HG02798 (cell line): ENCODE results near the gene IWS1.
"Not testable (repeated sequence)": the region's sequence is repeated elsewhere in the genome, so short reads cannot be mapped to it uniquely, and the experiment has no call there.

ENCODE experiments used
- ATAC-seq: cut with Tn5 transposase; IDR thresholded peaks from one replicate; pipeline ENCODE4 v1.9.1; 2021; ENCODE audit warnings: mild to moderate bottlenecking; ENCODE audit not compliant: unreplicated experiment, poor library complexity

IWS1 gene

GRCh38 chr2:127561371-127561770, 35.1 kb upstream of the IWS1 start:
- ATAC-seq = no peak

- no peak for ATAC-seq
Measured at GRCh38 chr2:127560931-127561280, 34.6 kb upstream of the IWS1 start.

GRCh38 chr2:127560201-127560930, 34.1 kb upstream of the IWS1 start:
- ATAC-seq = no peak

- no peak for ATAC-seq
Measured at GRCh38 chr2:127559454-127559853, 33.2 kb upstream of the IWS1 start.

GRCh38 chr2:127558911-127559310, 32.6 kb upstream of the IWS1 start:
- no peak for ATAC-seq

GRCh38 chr2:127552846-127553245, 26.6 kb upstream of the IWS1 start:
- ATAC-seq = no peak

- ATAC-seq = no peak
Measured at GRCh38 chr2:127552336-127552735, 26.0 kb upstream of the IWS1 start.

GRCh38 chr2:127551221-127551930, 25.1 kb upstream of the IWS1 start:
- ATAC-seq = no peak

GRCh38 chr2:127546797-127547196, 20.5 kb upstream of the IWS1 start:
- ATAC-seq = no peak

- no peak for ATAC-seq
Measured at GRCh38 chr2:127545796-127546195, 19.5 kb upstream of the IWS1 start.

GRCh38 chr2:127545189-127545588, 18.9 kb upstream of the IWS1 start:
- ATAC-seq = no peak

- not testable (repeated sequence) for ATAC-seq
Measured at GRCh38 chr2:127543013-127543501, 16.8 kb upstream of the IWS1 start.

- ATAC-seq = no peak
Measured at GRCh38 chr2:127542231-127542630, 15.9 kb upstream of the IWS1 start.

GRCh38 chr2:127541809-127542208, 15.5 kb upstream of the IWS1 start:
- ATAC-seq = no peak

GRCh38 chr2:127537644-127538043, 11.4 kb upstream of the IWS1 start:
- ATAC-seq = no peak

GRCh38 chr2:127536707-127537541, 10.6 kb upstream of the IWS1 start:
- no peak for ATAC-seq

GRCh38 chr2:127535918-127536317, 9.6 kb upstream of the IWS1 start:
- no peak for ATAC-seq

- ATAC-seq = no peak
Measured at GRCh38 chr2:127535422-127535901, 9.2 kb upstream of the IWS1 start, which contains the start of gene MYO7B. TSS of gene MYO7B (plus strand) at chr2:127535683. CDS start at chr2:127559723, 24,040 bp downstream.

GRCh38 chr2:127532296-127532695, 6.0 kb upstream of the IWS1 start:
- no peak for ATAC-seq

- ATAC-seq = no peak
Measured at GRCh38 chr2:127531221-127531648, 4.9 kb upstream of the IWS1 start.
